Natural killer cell (primary cell): ENCODE measurements around the gene TMEM17. TPM values are rescaled to one million over a fixed set of nuclear protein-coding genes. Genes with fewer than 3 reads are reported as not detected.

Experiments
- ATAC-seq, 3 donors: fragments of 150-1000 bp in 2 of 3; fragments of 200-7000 bp in 1 of 3; cut with Tn5 transposase; 1 replicate in 1 of 3; 2 replicates in 2 of 3; pipeline ENCODE4 v1.10.0; 2021; ENCODE audit warnings: mild to moderate bottlenecking in 2 of 3, moderate library complexity in 2 of 3
- DNase-seq, 2 donors: peaks; one replicate each; pipeline versions ENCODE4 v3.0.0 to v3.0.0-alpha.2; 2013 to 2021; ENCODE audit warnings: mixed read lengths in 1 of 2
- H3K27ac ChIP-seq: one replicate; pipeline ENCODE4 v1.5.1; 2013; ENCODE audit warnings: mild to moderate bottlenecking, low read length
- H3K27me3 ChIP-seq: one replicate; pipeline ENCODE4 v1.6.1; 2013; ENCODE audit warnings: low read length; ENCODE audit not compliant: control insufficient read depth, insufficient read depth
- H3K36me3 ChIP-seq: one replicate; pipeline ENCODE4 v1.6.1; 2013; ENCODE audit warnings: low read length; ENCODE audit not compliant: control insufficient read depth, insufficient read depth
- H3K4me1 ChIP-seq: one replicate; pipeline ENCODE4 v1.6.1; 2013; ENCODE audit warnings: low read length; ENCODE audit not compliant: control insufficient read depth, insufficient read depth
- H3K4me3 ChIP-seq: one replicate; pipeline ENCODE4 v1.5.1; 2013; ENCODE audit warnings: low read length
- H3K9me3 ChIP-seq: one replicate; pipeline ENCODE4 v1.6.1; 2013; ENCODE audit warnings: low read length; ENCODE audit not compliant: control insufficient read depth, insufficient read depth
- H3K27ac Mint-ChIP-seq, 2 donors: one replicate each; pipeline ENCODE4 v1.8.0; 2022; ENCODE audit warnings: mild to moderate bottlenecking in 2 of 2, mixed read lengths in 2 of 2, moderate library complexity in 1 of 2
- H3K27me3 Mint-ChIP-seq, 2 donors: one replicate each; pipeline ENCODE4 v1.8.0; 2022; ENCODE audit warnings: low read depth in 2 of 2, mixed read lengths in 2 of 2
- H3K36me3 Mint-ChIP-seq: one replicate; pipeline ENCODE4 v1.8.0; 2022; ENCODE audit warnings: mixed read lengths
- H3K4me1 Mint-ChIP-seq, 2 donors: one replicate each; pipeline ENCODE4 v1.8.0; 2022; ENCODE audit warnings: mixed read lengths in 2 of 2
- H3K4me3 Mint-ChIP-seq: one replicate; pipeline ENCODE4 v1.8.0; 2022; ENCODE audit warnings: mild to moderate bottlenecking, moderate library complexity, mixed read lengths
- H3K9me3 Mint-ChIP-seq, 2 donors: one replicate each; pipeline ENCODE4 v1.8.0; 2022; ENCODE audit warnings: mixed read lengths in 2 of 2
- CTCF ChIP-seq: fragments of 200-600 bp; IDR thresholded peaks from one replicate; pipeline ENCODE4 v1.8.0; 2022; ENCODE audit warnings: antibody characterized with exemption
- WGBS: methylation state at CpG from one replicate; pipeline ENCODE4 v1.1.7; 2013; ENCODE audit warnings: missing lambda C conversion rate; ENCODE audit not compliant: insufficient coverage; 5-methylcytosine and 5-hydroxymethylcytosine counted together
- intact Hi-C: fragments of 100-400 bp; cut with micrococcal nuclease; formaldehyde crosslinking; loops from one replicate; pipeline ENCODE4 v1.14.2; 2022
- total RNA-seq, 4 donors: library from RNA; stranded (reverse); fragments of 120-200 nt in 1 of 4; gene quantifications; one replicate each; pipeline versions ENCODE4 v1.2.3 to v1.2.4, GENCODE V29; 2013 to 2022

TMEM17 gene
- total RNA-seq, 3 donors from 2014 or later (not counting 1 experiment from before 2014, with no cell fraction given) = 0.18 TPM; not detected in 2

GRCh38 chr2:62539606-62540407, 33.8 kb upstream of the TMEM17 start:
- Histone ChIP-seq H3K27ac (no peak overlapping the region), H3K9me3 (no peaks in the 10 kb centered on the region), H3K27me3 (no peaks in the 10 kb centered on the region), H3K4me3 (no peak overlapping the region), H3K36me3 (no peaks in the 10 kb centered on the region), H3K4me1 (no peaks in the 10 kb centered on the region)
- H3K4me1 Mint-ChIP-seq = peaks cover 0 to 5% of the 10 kb centered on the region in 2 donors
- H3K36me3 Mint-ChIP-seq = no peaks in the 10 kb centered on the region
- H3K27me3 Mint-ChIP-seq = peaks cover 6 to 10% of the 10 kb centered on the region in 2 donors
- no peak for TF ChIP-seq CTCF
- peaks cover 4% of the 10 kb centered on the region in 2 donors for H3K9me3 Mint-ChIP-seq
- no peak for DNase-seq
- H3K4me3 Mint-ChIP-seq = no peak overlapping the region
- no peak for ATAC-seq
- no peak overlapping the region for H3K27ac Mint-ChIP-seq
- intact Hi-C loops = no loop called here

GRCh38 chr2:62538756-62539155, 32.8 kb upstream of the TMEM17 start:
- Mint-ChIP-seq H3K4me3 (no peak overlapping the region), H3K9me3 (peaks cover 4 to 8% of the 10 kb centered on the region in 2 donors), H3K36me3 (no peaks in the 10 kb centered on the region), H3K27ac (no peak overlapping the region), H3K27me3 (peaks cover 8 to 14% of the 10 kb centered on the region in 2 donors), H3K4me1 (peaks cover 0 to 5% of the 10 kb centered on the region in 2 donors)
- Histone ChIP-seq H3K27ac (no peak overlapping the region), H3K27me3 (no peaks in the 10 kb centered on the region), H3K36me3 (no peaks in the 10 kb centered on the region), H3K9me3 (no peaks in the 10 kb centered on the region), H3K4me3 (no peak overlapping the region), H3K4me1 (no peaks in the 10 kb centered on the region)
- DNase-seq (no peak), ATAC-seq (no peak)
- intact Hi-C loops = no loop called here
- no peak for TF ChIP-seq CTCF
- WGBS = 67% methylated on average over 1 of the region's 1 CpG

- Histone ChIP-seq H3K4me1 (no peaks in the 10 kb centered on the region), H3K27ac (no peak overlapping the region), H3K4me3 (no peak overlapping the region), H3K9me3 (peaks cover 4% of the 10 kb centered on the region), H3K36me3 (no peaks in the 10 kb centered on the region), H3K27me3 (no peaks in the 10 kb centered on the region)
- DNase-seq (no peak), ATAC-seq (no peak)
- H3K27me3 Mint-ChIP-seq = peaks cover 15 to 17% of the 10 kb centered on the region in 2 donors
- intact Hi-C loops = no loop called here
- H3K36me3 Mint-ChIP-seq = no peaks in the 10 kb centered on the region
- H3K4me1 Mint-ChIP-seq = peaks cover 0 to 5% of the 10 kb centered on the region in 2 donors
- H3K9me3 Mint-ChIP-seq = peaks cover 4 to 8% of the 10 kb centered on the region in 2 donors
- H3K27ac Mint-ChIP-seq = no peak overlapping the region
- TF ChIP-seq CTCF = no peak
- WGBS = 95% methylated on average over 8 of the region's 8 CpGs
- no peak overlapping the region for H3K4me3 Mint-ChIP-seq
These were observed 31.8 kb upstream of the TMEM17 start for GRCh38 chr2:62537814-62538213.
